Measurements from ENCODE around the gene MYO18B.

DNA sequence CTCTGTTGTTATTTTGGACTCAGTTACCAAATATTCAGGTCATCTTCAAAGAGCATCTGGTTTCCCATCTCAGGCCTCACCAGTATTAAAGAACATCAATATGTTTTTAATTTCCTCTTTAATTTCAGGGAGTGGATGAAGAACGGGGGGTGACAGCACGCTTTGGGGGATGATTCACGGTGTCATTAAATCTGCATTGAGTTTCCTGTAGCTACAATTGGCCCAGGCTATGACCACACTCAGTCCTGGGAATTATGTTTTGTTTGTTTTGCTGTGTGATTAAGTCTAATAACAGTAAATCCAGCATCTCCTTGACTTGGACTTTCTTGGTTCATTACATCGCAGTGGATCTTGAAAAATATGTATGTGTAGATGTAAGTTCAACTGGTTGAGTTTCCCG lies 277.6 kb downstream of the MYO18B start:
- TF ChIP-seq SP1 (IDR thresholded peaks at IDR 0.05; ENCODE audit: low read depth) (no peak), EZH2 (IDR thresholded peaks at IDR 0.05) (no peak), MAX (IDR thresholded peaks at IDR 0.05) (no peak), CTCF (IDR thresholded peaks at IDR 0.05 in 2 of 3, conservative IDR thresholded peaks at IDR 0.05 in 1 of 3; ENCODE audit: borderline replicate concordance in 1 of 3, insufficient read depth in 1 of 3, low read depth in 2 of 3, low read length in 2 of 3) (no peak), POLR2AphosphoS5 (IDR thresholded peaks at IDR 0.05; ENCODE audit: low read depth, low read length) (no peak), POLR2A (IDR thresholded peaks at IDR 0.05; ENCODE audit: borderline replicate concordance, extremely low read depth, insufficient read depth, insufficient read length) (no peak), SRF (IDR thresholded peaks at IDR 0.05; ENCODE audit: low read depth) (no peak)
